NCI-H2107 (cell line): ENCODE results near the gene SLCO4A1.

ENCODE experiments used
- DNase-seq: peaks from one replicate; lab custom pipeline; 2025; lab: John Stamatoyannopoulos, UW

The SLCO4A1 gene

GRCh38 chr20:62700261-62700930 lies 58.1 kb downstream of the SLCO4A1 start:
- DNase-seq, result no peak

- no peak for DNase-seq
These were observed 59.1 kb downstream of the SLCO4A1 start for GRCh38 chr20:62701161-62702012.

GRCh38 chr20:62702013-62702300 lies 59.7 kb downstream of the SLCO4A1 start:
- DNase-seq, result no peak

- DNase-seq, result no peak
These were observed 60.9 kb downstream of the SLCO4A1 start for GRCh38 chr20:62702895-62703852.

- DNase-seq, result no peak
These were observed 61.5 kb downstream of the SLCO4A1 start for GRCh38 chr20:62703853-62704228.

GRCh38 chr20:62704341-62704948 lies 62.1 kb downstream of the SLCO4A1 start:
- peak; percentile 94 for DNase-seq

GRCh38 chr20:62705627-62706026 lies 63.3 kb downstream of the SLCO4A1 start:
- DNase-seq, result no peak

- DNase-seq, result no peak
These were observed 64.0 kb downstream of the SLCO4A1 start for GRCh38 chr20:62706344-62706743.

GRCh38 chr20:62706857-62707256 lies 64.6 kb downstream of the SLCO4A1 start:
- no peak for DNase-seq

- DNase-seq, result no peak
These were observed 65.1 kb downstream of the SLCO4A1 start for GRCh38 chr20:62707276-62707920.

GRCh38 chr20:62707921-62708521 lies 65.7 kb downstream of the SLCO4A1 start:
- no peak for DNase-seq

- no peak for DNase-seq
These were observed 66.6 kb downstream of the SLCO4A1 start, which contains the start of gene NTSR1 for GRCh38 chr20:62708591-62709536. TSS of gene NTSR1 (plus strand) at chr20:62708836. CDS start at chr20:62709208, 372 bp downstream.

- DNase-seq, result no peak
These were observed 67.2 kb downstream of the SLCO4A1 start for GRCh38 chr20:62709537-62709905.

- DNase-seq, result no peak
These were observed 68.0 kb downstream of the SLCO4A1 start for GRCh38 chr20:62710221-62710885.

- no peak for DNase-seq
These were observed 68.8 kb downstream of the SLCO4A1 start for GRCh38 chr20:62710886-62711702.

- DNase-seq, result no peak
These were observed 69.4 kb downstream of the SLCO4A1 start for GRCh38 chr20:62711703-62712101.

- DNase-seq, result no peak
These were observed 70.3 kb downstream of the SLCO4A1 start for GRCh38 chr20:62712606-62713005.

- DNase-seq, result no peak
These were observed 71.7 kb downstream of the SLCO4A1 start for GRCh38 chr20:62714006-62714405.
